ENCODE measurements around the gene FGF22.
"Not testable (repeated sequence)": the region's sequence is repeated elsewhere in the genome, so short reads cannot be mapped to it uniquely, and the experiment has no call there.

DNA sequence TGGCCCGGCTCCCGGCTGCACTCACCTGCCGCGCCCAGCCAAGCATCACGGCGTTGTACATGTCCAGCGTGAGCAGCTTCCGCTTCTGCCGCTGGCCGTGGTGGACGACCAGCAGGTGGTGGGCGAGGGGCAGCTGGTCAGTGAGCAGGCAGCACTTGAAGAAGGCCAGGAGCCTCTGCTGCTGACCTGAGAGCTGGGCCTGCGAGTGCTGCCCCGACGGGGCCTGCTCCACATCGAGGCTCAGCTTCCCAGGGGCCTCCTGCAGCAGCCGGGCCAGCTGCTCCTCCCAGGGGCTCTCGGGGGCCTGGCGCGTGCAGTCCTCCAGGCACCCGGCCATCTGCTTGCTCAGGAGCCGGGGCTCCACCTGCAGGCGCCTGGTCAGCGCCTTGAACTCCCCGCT lies 10.2 kb upstream of the FGF22 start:
- TF ChIP-seq ZNF777 (CRISPR knock-in tag; IDR thresholded peaks at IDR 0.05); POLR2AphosphoS5 (IDR thresholded peaks at IDR 0.05; ENCODE audit: low read depth, low read length); MTA3 (CRISPR knock-in tag; IDR thresholded peaks at IDR 0.05); CREM (IDR thresholded peaks at IDR 0.05); CREM (CRISPR knock-in tag; IDR thresholded peaks at IDR 0.05); ZBTB1 (CRISPR knock-in tag; IDR thresholded peaks at IDR 0.05; ENCODE audit: borderline replicate concordance): not testable (repeated sequence)
